ENCODE data around the gene TBKBP1. TPM values are rescaled to one million over a fixed set of nuclear protein-coding genes. Genes with fewer than 3 reads are reported as not detected.
"Not testable (repeated sequence)": the region's sequence is repeated elsewhere in the genome, so short reads cannot be mapped to it uniquely, and the experiment has no call there.

Gene TBKBP1
- total and polyA plus RNA-seq, 8 donors, result 2.9 to 14.3 (median 6.3) TPM

- intact Hi-C loops (cut with DNase I; ENCODE audit: low total_unique reads), result no loop called here
- peaks cover 0 to 4% (median 0%) of the 10 kb centered on the region in 4 donors for H3K4me1 ChIP-seq
- peaks cover 100% of the 10 kb centered on the region in 4 donors for H3K36me3 ChIP-seq
- DNase-seq, result no peak
- 90 to 96% (median 94%) methylated on average over 4 of the region's 4 CpGs for WGBS, 5 donors
- no peaks in the 10 kb centered on the region for H3K27me3 ChIP-seq
- no peak overlapping the region for H3K27ac ChIP-seq
- H3K4me3 ChIP-seq, result no peak overlapping the region
- no peak for TF ChIP-seq POLR2A (IDR thresholded peaks at IDR 0.05)
- no peak for TF ChIP-seq POLR2AphosphoS5 (IDR thresholded peaks at IDR 0.05)
- no peak for TF ChIP-seq CTCF (IDR thresholded peaks at IDR 0.05)
- no peak for TF ChIP-seq EP300 (IDR thresholded peaks at IDR 0.05)
- no peaks in the 10 kb centered on the region for H3K9me3 ChIP-seq
These were observed 17.8 kb upstream of the TBKBP1 start for GRCh38 chr17:47676199-47676472.

- WGBS, 5 donors, result 65 to 72% (median 68%) methylated on average over 7 of the region's 7 CpGs
- no peak for DNase-seq
- H3K4me1 ChIP-seq, result peaks cover 0 to 4% (median 0%) of the 10 kb centered on the region in 4 donors
- H3K36me3 ChIP-seq, result peaks cover 100% of the 10 kb centered on the region in 4 donors
- no peaks in the 10 kb centered on the region for H3K9me3 ChIP-seq
- intact Hi-C loops (cut with DNase I; ENCODE audit: low total_unique reads), result no loop called here
- no peaks in the 10 kb centered on the region for H3K27me3 ChIP-seq
- no peak overlapping the region for H3K4me3 ChIP-seq
- TF ChIP-seq CTCF (IDR thresholded peaks at IDR 0.05) (no peak), POLR2AphosphoS5 (IDR thresholded peaks at IDR 0.05) (no peak), EP300 (IDR thresholded peaks at IDR 0.05) (no peak)
- H3K27ac ChIP-seq, result no peak overlapping the region
These were observed 17.3 kb upstream of the TBKBP1 start for GRCh38 chr17:47676510-47677165.

- TF ChIP-seq POLR2A (IDR thresholded peaks at IDR 0.05) (no peak), POLR2AphosphoS5 (IDR thresholded peaks at IDR 0.05) (no peak), CTCF (IDR thresholded peaks at IDR 0.05) (no peak), EP300 (IDR thresholded peaks at IDR 0.05) (no peak)
- 70 to 82% (median 81%) methylated on average over 7 of the region's 7 CpGs for WGBS, 5 donors
- no peak overlapping the region for H3K4me3 ChIP-seq
- peaks cover 0 to 4% (median 0%) of the 10 kb centered on the region in 4 donors for H3K4me1 ChIP-seq
- intact Hi-C loops (cut with DNase I; ENCODE audit: low total_unique reads), result no loop called here
- no peak overlapping the region for H3K27ac ChIP-seq
- peaks cover 96 to 100% (median 99%) of the 10 kb centered on the region in 4 donors for H3K36me3 ChIP-seq
- H3K9me3 ChIP-seq, result no peaks in the 10 kb centered on the region
- no peak for DNase-seq
- H3K27me3 ChIP-seq, result no peaks in the 10 kb centered on the region
These were observed 15.8 kb upstream of the TBKBP1 start for GRCh38 chr17:47678196-47678595.

- intact Hi-C loops (cut with DNase I; ENCODE audit: low total_unique reads), result no loop called here
- Histone ChIP-seq H3K9me3 (no peaks in the 10 kb centered on the region), H3K27me3 (no peaks in the 10 kb centered on the region), H3K4me3 (no peak overlapping the region), H3K4me1 (peaks cover 0 to 22% (median 7%) of the 10 kb centered on the region in 4 donors), H3K27ac (no peak overlapping the region), H3K36me3 (peaks cover 57 to 90% (median 82%) of the 10 kb centered on the region in 4 donors)
- DNase-seq, result no peak
- 88 to 95% (median 93%) methylated on average over 2 of the region's 2 CpGs for WGBS, 5 donors
- TF ChIP-seq CTCF (IDR thresholded peaks at IDR 0.05), result no peak
- TF ChIP-seq POLR2AphosphoS5 (IDR thresholded peaks at IDR 0.05), result no peak
- TF ChIP-seq EP300 (IDR thresholded peaks at IDR 0.05), result no peak
- no peak for TF ChIP-seq POLR2A (IDR thresholded peaks at IDR 0.05)
These were observed 11.8 kb upstream of the TBKBP1 start for GRCh38 chr17:47682138-47682537.

GRCh38 chr17:47682727-47683126 lies 11.2 kb upstream of the TBKBP1 start:
- DNase-seq; H3K27me3 ChIP-seq; H3K27ac ChIP-seq; H3K9me3 ChIP-seq; H3K4me3 ChIP-seq; intact Hi-C loops (cut with DNase I; ENCODE audit: low total_unique reads): not testable (repeated sequence)
- Histone ChIP-seq H3K36me3 (peaks cover 51 to 84% (median 76%) of the 10 kb centered on the region in 4 donors), H3K4me1 (peaks cover 0 to 27% (median 13%) of the 10 kb centered on the region in 4 donors)
- WGBS, 5 donors, result 70 to 81% (median 75%) methylated on average over 4 of the region's 4 CpGs
